ENCODE data around the gene EFCAB5.

GRCh38 chr17:30084788-30085187 lies 143.4 kb downstream of the EFCAB5 start:
- TF ChIP-seq EZH2 (IDR thresholded peaks at IDR 0.05) (no peak), CTCF (IDR thresholded peaks at IDR 0.05) (no peak), EZH2phosphoT487 (IDR thresholded peaks at IDR 0.05) (no peak)
